GM21723 (cell line): ENCODE data around the gene PPP2R5C.
"Not testable (repeated sequence)": the region's sequence is repeated elsewhere in the genome, so short reads cannot be mapped to it uniquely, and the experiment has no call there.

Experiments used
- ATAC-seq: cut with Tn5 transposase; IDR thresholded peaks from one replicate; pipeline ENCODE4 v1.9.1; 2021; ENCODE audit warnings: mild to moderate bottlenecking, moderate library complexity; ENCODE audit not compliant: unreplicated experiment

The PPP2R5C gene

GRCh38 chr14:101749756-101750155 lies 11.8 kb upstream of the PPP2R5C start:
- not testable (repeated sequence) for ATAC-seq

- no peak for ATAC-seq
Measured at GRCh38 chr14:101754893-101755292, 6.6 kb upstream of the PPP2R5C start.

GRCh38 chr14:101755591-101756324 lies 5.8 kb upstream of the PPP2R5C start:
- ATAC-seq, result no peak

GRCh38 chr14:101757064-101757838 lies 4.3 kb upstream of the PPP2R5C start:
- no peak for ATAC-seq

GRCh38 chr14:101757839-101758211 lies 3.7 kb upstream of the PPP2R5C start:
- ATAC-seq, result no peak

GRCh38 chr14:101758913-101759593 lies 2.5 kb upstream of the PPP2R5C start:
- no peak for ATAC-seq

GRCh38 chr14:101760138-101761011 lies 1.1 kb upstream of the PPP2R5C start:
- ATAC-seq, result peak; percentile 48

- peak; percentile 24 for ATAC-seq
Measured at GRCh38 chr14:101761881-101762529, 496 bp downstream of the PPP2R5C start.

- no peak for ATAC-seq
Measured at GRCh38 chr14:101762530-101763101, 1.1 kb downstream of the PPP2R5C start.

- no peak for ATAC-seq
Measured at GRCh38 chr14:101763941-101764709, 2.6 kb downstream of the PPP2R5C start.

- no peak for ATAC-seq
Measured at GRCh38 chr14:101767618-101768362, 6.3 kb downstream of the PPP2R5C start.

GRCh38 chr14:101770183-101770582 lies 8.7 kb downstream of the PPP2R5C start:
- no peak for ATAC-seq

GRCh38 chr14:101772770-101773169 lies 11.3 kb downstream of the PPP2R5C start:
- no peak for ATAC-seq

- ATAC-seq, result no peak
Measured at GRCh38 chr14:101773378-101773777, 11.9 kb downstream of the PPP2R5C start.

- no peak for ATAC-seq
Measured at GRCh38 chr14:101774006-101774795, 12.7 kb downstream of the PPP2R5C start.

- peak; percentile 44 for ATAC-seq
Measured at GRCh38 chr14:101774814-101775213, 13.3 kb downstream of the PPP2R5C start.

GRCh38 chr14:101775826-101776225 lies 14.3 kb downstream of the PPP2R5C start:
- ATAC-seq, result no peak

GRCh38 chr14:101776344-101776743 lies 14.8 kb downstream of the PPP2R5C start:
- ATAC-seq, result peak; percentile 41
